MM.1S (cell line): ENCODE data around the gene EMP2.

Experiments
- CTCF ChIP-seq: fragments of 300-600 bp; sonication (generic); IDR thresholded peaks from 2 replicates; pipeline ENCODE4 v1.5.1; 2016; ENCODE audit warnings: antibody characterized with exemption, low read length, mixed read lengths
- EZH2 ChIP-seq: fragments of 300-600 bp; sonication (generic); optimal IDR thresholded peaks from 2 replicates; pipeline ENCODE3; 2017; ENCODE audit warnings: low read depth, mild to moderate bottlenecking, antibody characterized with exemption, low read length, mixed read lengths

DNA sequence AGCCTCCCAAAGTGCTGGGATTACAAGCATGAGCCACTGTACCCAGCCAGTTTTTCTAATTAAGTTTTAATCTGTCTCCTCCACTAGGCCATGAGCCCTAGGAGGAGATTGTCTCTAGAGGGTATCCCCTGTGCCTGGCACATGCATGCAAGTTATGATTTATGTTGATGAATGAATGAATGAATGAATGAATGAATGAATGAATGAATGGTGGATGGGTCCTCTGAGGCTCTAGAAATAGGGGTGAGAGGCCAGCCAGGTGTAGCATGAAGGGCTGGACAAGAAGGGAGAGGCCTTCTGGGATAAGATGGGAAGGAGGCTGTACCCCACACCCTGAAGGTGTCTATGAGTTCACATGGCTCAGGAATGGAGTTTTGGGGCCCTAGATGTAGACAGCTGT is 48.8 kb downstream of the EMP2 start:
- TF ChIP-seq CTCF (no peak), EZH2 (no peak)
